ENCODE results near the gene TTYH2.
"Not testable (repeated sequence)": the region's sequence is repeated elsewhere in the genome, so short reads cannot be mapped to it uniquely, and the experiment has no call there.

TTYH2 gene

DNA sequence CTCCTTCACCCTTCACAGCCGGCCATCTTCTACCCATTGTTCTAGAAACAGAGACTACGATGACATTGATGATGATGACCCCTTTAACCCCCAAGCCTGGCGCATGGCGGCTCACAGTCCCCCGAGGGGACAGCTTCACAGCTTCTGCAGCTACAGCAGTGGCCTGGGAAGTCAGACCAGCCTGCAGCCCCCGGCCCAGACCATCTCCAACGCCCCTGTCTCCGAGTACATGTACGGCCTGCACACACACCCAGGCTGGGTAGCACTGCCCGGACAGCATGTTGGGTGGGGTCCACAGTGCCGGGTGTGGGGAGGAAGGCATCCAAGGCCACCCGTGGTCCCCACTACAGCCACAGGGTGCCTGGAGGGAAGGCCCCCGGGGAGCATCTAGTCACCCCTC lies 39.7 kb downstream of the TTYH2 start:
- DNase-seq (ENCODE audit: low spot score in 2 of 2): no peak
- Histone ChIP-seq H3K9me3 (no peaks in the 10 kb centered on the region), H3K4me3 (no peak overlapping the region), H3K4me1 (no peaks in the 10 kb centered on the region), H3K27me3 (ENCODE audit: low read depth) (no peaks in the 10 kb centered on the region), H3K36me3 (replicated peaks) (no peaks in the 10 kb centered on the region)
- in situ Hi-C loops (cut with MboI; ENCODE audit: low sequenced_read_pairs): no loop called here

DNA sequence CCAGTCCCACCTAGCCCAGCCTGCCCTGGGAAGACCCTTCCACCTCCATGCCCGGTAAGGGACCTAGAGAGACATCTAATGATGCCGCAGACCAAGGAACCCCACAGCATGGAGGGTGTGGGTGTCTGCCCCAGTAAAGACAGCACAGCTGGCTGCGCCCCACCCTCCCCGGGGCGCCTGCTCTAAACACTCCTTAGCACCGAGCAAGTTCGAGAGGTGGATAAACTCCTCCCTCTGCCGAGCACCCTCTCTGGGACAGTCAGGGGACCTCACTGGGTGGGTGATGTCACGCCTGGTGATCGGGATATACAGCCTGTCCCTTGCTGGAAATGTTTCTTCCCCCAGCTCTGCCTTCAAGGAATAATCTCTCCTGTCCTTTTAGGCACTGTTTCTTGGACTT lies 43.9 kb downstream of the TTYH2 start:
- in situ Hi-C loops (cut with MboI; ENCODE audit: low sequenced_read_pairs): no loop called here
- Histone ChIP-seq H3K4me3 (no peak overlapping the region), H3K36me3 (replicated peaks) (no peaks in the 10 kb centered on the region), H3K27me3 (ENCODE audit: low read depth) (no peaks in the 10 kb centered on the region), H3K9me3 (no peaks in the 10 kb centered on the region), H3K4me1 (no peaks in the 10 kb centered on the region)
- no peak for DNase-seq (ENCODE audit: low spot score in 2 of 2)

DNA sequence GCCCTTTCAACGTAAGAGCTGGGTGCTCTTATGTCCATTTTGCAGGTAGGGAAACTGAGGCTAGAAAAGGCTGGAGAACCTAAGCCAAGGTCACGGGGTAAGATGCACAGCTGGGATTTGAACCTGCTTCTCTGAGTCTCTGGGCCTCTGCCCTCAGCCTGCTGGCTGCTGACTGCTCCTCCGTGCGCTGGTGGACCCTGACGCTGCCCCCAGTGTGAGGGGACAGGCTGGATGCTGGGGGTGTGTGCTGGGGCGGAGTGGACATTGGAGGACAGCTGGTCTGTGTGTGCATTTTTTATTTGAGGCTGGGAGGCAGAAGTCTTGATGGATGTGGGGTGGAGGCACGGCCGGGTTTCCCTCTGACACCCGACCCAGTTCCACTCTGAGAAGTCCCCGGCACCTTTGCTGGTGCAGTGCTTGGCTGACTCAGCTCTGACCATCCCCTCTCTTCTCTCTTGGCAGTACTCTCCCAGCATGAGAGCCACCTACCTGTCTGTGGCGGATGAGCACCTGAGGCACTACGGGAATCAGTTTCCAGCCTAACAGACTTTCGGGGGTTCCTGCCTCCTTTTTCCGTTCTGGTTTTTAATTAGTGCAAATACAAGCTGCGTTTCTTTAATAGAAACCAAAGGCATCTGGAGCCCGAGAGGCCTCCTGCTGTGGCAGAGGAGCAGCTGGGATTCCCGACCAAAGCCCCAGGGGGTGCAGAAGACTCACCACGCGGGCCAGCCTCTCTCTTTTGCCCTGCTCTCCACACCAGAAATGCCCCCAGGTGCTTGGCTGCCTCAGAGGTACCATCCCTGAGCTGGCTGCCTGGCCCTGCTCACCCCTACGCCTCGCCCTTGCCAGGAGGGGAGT lies 46.5 kb downstream of the TTYH2 start:
- no peaks in the 10 kb centered on the region for H3K9me3 ChIP-seq
- DNase-seq (ENCODE audit: low spot score in 2 of 2): no peak
- no peaks in the 10 kb centered on the region for H3K4me1 ChIP-seq
- H3K4me3 ChIP-seq: no peak overlapping the region
- H3K36me3 ChIP-seq (replicated peaks): no peaks in the 10 kb centered on the region
- in situ Hi-C loops (cut with MboI; ENCODE audit: low sequenced_read_pairs): no loop called here
- H3K27me3 ChIP-seq (ENCODE audit: low read depth): no peaks in the 10 kb centered on the region

DNA sequence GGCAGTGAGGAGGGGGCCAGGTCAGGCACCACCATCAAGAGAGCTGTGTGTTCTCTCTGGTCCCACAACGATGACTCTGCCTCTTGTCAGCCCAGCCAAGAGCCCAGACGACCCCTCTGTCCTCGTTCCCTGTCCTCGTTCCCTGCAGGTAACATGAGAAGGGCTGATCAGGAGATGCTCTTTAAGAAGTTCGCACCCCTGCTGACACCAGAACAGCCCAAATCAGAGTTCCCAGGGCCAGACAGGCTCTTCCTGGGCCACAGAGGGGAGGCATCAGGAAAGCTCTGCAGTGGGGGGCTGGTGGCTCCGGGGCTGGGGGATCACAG lies 47.1 kb downstream of the TTYH2 start:
- Histone ChIP-seq H3K36me3 (replicated peaks) (no peaks in the 10 kb centered on the region), H3K4me1 (no peaks in the 10 kb centered on the region), H3K9me3 (no peaks in the 10 kb centered on the region), H3K27me3 (ENCODE audit: low read depth) (no peaks in the 10 kb centered on the region), H3K4me3 (no peak overlapping the region)
- no peak for DNase-seq (ENCODE audit: low spot score in 2 of 2)
- in situ Hi-C loops (cut with MboI; ENCODE audit: low sequenced_read_pairs): no loop called here

DNA sequence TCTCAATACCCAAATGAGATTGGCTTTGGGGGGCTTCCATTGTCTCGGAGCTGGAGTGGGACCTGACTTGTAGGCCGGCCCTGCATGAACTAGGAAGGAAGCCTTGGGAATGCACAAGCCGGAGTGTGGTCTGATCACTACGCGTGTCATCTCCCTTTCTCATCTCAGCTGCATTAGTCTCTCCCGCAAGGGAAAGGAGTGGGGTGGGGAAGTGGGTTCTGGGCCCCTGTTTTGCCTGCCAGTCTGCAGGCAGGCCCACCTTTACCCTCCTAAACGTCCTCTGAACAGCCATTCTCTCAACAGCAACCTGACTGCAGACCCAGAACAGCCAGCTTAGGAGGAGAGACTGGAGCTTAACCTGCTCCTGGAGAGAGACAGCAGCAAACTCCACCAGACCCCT lies 49.2 kb downstream of the TTYH2 start:
- no peak for DNase-seq (ENCODE audit: low spot score in 2 of 2)
- H3K4me1 ChIP-seq: no peaks in the 10 kb centered on the region
- H3K9me3 ChIP-seq: no peaks in the 10 kb centered on the region
- no peak overlapping the region for H3K4me3 ChIP-seq
- no peaks in the 10 kb centered on the region for H3K27me3 ChIP-seq (ENCODE audit: low read depth)
- in situ Hi-C loops (cut with MboI; ENCODE audit: low sequenced_read_pairs): no loop called here
- H3K36me3 ChIP-seq (replicated peaks): no peaks in the 10 kb centered on the region

DNA sequence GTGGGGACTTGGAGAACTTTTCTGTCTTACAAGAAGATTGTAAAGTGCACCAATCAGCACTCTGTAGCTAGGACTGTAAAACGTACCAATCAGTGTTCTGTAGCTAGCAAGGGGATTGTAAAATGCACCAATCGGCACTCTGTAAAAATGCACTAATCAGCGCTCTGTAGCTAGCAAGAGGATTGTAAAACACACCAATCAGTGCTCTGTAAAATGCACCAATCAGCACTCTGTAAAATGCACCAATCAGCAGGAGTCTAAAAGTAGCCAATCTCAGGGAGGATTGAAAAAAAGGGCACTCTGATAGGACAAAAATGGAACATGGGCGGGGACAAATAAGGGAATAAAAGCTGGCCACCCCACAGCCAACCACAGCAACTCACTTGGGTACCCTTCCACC lies 53.7 kb downstream of the TTYH2 start:
- H3K9me3 ChIP-seq; in situ Hi-C loops (cut with MboI; ENCODE audit: low sequenced_read_pairs); DNase-seq (ENCODE audit: low spot score in 2 of 2); H3K36me3 ChIP-seq (replicated peaks); H3K4me1 ChIP-seq; H3K27me3 ChIP-seq (ENCODE audit: low read depth); H3K4me3 ChIP-seq: not testable (repeated sequence)

DNA sequence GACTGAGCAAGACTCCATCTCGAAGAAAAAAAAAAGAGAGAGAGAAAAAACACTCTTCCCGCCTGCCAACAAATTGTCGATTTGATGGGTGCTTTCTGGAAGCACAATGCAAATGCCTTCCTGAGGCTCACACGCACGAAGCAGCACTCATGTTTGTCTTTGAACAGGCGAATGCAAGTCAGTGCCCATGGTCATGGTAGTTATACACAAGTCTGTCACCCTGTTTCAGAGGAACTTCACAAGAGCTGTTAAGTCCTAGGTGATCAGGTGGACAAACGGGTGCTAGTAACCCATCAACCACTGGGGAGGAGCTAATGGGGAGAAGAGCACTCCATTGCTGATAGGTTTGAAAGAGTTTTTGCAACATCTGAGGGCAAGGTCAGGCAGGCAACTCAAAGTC lies 54.2 kb downstream of the TTYH2 start:
- Histone ChIP-seq H3K9me3 (no peaks in the 10 kb centered on the region), H3K4me1 (no peaks in the 10 kb centered on the region), H3K27me3 (ENCODE audit: low read depth) (no peaks in the 10 kb centered on the region), H3K4me3 (no peak overlapping the region), H3K36me3 (replicated peaks) (no peaks in the 10 kb centered on the region)
- no peak for DNase-seq (ENCODE audit: low spot score in 2 of 2)
- in situ Hi-C loops (cut with MboI; ENCODE audit: low sequenced_read_pairs): no loop called here

DNA sequence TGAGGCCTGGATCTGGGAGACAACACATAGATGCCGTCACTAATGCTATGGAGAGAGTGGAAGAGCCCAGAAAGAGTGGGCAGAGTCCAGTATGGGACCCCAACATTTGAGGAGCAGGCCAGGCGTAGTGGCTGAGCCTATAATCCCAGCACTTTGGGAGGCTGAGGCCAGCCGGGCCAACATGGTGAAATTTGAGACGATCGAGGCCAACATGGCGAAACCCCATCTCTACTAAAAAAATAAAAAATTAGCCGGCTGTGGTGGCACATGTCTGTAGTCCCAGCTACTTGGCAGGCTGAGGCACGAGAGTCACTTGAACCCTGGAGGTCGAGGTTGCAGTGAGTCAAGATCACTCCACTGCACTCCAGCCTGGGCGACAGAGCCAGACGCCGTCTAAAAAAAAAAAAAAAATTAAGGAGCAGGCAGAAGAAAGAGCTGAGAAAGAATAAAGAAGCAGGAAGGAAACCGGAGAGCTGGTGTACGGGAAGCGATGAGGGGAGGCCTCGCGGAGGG lies 54.7 kb downstream of the TTYH2 start:
- in situ Hi-C loops (cut with MboI; ENCODE audit: low sequenced_read_pairs): no loop called here
- Histone ChIP-seq H3K36me3 (replicated peaks) (no peaks in the 10 kb centered on the region), H3K4me3 (no peak overlapping the region), H3K9me3 (no peaks in the 10 kb centered on the region), H3K4me1 (no peaks in the 10 kb centered on the region), H3K27me3 (ENCODE audit: low read depth) (no peaks in the 10 kb centered on the region)
- DNase-seq (ENCODE audit: low spot score in 2 of 2): no peak

DNA sequence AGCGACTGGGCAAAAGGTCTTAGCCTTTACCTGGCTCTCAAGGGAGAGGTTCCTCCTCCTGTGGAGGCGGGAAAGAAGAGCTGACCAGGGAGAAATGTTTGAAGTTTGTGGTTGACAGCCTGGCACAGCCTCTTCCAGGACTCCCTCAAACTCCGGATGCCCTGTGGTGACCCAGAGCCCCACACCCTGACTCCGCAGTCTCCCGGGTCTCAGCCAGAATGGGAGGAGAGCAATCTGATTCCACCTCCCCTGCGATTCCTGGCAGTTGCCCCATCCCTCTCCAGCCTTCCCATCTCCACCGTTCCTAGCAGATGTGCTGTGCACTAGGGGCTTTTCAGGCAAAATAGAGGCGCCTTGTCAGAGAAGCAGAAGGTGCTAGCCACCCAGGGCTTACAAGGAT lies 55.2 kb downstream of the TTYH2 start:
- Histone ChIP-seq H3K4me1 (no peaks in the 10 kb centered on the region), H3K36me3 (replicated peaks) (no peaks in the 10 kb centered on the region), H3K9me3 (no peaks in the 10 kb centered on the region), H3K27me3 (ENCODE audit: low read depth) (no peaks in the 10 kb centered on the region), H3K4me3 (no peak overlapping the region)
- no peak for DNase-seq (ENCODE audit: low spot score in 2 of 2)
- in situ Hi-C loops (cut with MboI; ENCODE audit: low sequenced_read_pairs): no loop called here

DNA sequence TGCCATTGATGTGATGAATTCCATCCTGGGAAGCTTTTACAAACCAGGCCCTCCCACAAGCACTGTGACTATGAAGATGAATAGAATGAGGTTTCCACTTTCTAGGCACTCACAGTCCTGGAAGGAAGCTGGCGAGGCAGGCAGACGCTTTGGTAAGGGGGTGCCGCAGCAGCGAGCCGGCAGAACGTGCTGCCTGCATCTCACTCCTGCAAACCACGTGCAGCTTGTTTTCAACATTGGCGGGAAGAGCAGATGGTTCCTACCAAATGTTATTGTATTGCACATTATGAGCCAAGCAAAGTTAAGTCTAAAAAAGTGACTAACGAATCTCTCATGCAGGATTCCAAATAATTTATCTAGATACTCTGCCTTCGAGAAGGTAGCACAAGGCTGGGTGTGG lies 57.0 kb downstream of the TTYH2 start:
- peaks cover 6% of the 10 kb centered on the region; the same call in 1 of the 2 replicates for H3K27me3 ChIP-seq (ENCODE audit: low read depth)
- DNase-seq (ENCODE audit: low spot score in 2 of 2): no peak
- no peaks in the 10 kb centered on the region for H3K9me3 ChIP-seq
- no peaks in the 10 kb centered on the region for H3K36me3 ChIP-seq (replicated peaks)
- H3K4me1 ChIP-seq: no peaks in the 10 kb centered on the region
- no peak overlapping the region for H3K4me3 ChIP-seq
- in situ Hi-C loops (cut with MboI; ENCODE audit: low sequenced_read_pairs): no loop called here

DNA sequence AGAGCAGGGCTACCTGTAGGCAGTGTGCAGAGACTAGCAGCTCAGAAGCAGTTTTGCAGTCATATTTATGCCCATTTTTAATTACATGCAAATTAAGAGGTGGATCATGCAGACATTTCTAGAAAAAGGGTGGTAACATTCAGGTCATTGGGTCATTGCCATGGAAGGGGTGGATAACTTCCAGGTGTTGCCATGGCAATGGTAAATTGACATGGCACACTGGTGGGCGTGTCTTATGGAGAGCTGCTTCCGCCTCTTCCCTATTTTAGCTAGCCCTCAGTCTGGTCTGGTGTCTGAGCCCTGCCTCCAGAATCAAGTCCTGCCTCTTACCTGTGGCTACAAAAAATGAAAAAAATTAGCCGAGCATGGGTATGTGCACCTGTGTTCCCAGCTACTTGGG lies 57.9 kb downstream of the TTYH2 start:
- DNase-seq (ENCODE audit: low spot score in 2 of 2): no peak
- in situ Hi-C loops (cut with MboI; ENCODE audit: low sequenced_read_pairs): no loop called here
- peaks cover 6% of the 10 kb centered on the region; the same call in 1 of the 2 replicates for H3K27me3 ChIP-seq (ENCODE audit: low read depth)

DNA sequence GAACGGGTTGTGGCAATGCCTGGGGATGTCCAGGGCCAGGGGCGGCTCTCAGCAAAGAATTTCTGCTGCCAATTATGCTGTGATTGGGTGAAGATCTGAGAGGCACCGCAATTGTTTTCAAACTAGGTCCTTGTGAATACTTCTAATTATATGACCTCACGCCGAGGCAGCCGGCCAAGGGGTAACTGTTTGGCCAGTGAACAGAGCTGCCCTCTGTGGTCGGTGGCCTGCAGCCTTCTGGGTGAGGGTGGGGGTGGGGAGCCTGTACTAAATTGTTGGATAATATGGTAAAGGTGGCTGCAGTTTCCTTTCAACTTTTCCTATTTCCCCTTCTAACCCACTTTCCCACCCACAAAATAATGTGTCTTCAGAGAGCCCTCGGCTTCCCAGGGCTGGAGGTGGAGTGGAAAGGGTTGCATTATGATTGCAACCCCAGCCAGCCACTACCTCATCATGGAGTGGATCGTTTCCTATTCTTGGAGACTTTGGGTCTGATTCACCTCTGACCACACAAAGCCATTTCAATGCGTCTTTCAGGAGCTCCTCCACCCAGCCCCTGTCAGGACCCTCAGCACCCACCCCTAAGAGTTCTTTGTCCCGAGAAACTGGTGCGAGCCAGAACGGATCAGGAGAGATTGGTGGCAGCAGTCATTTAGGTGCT lies 58.7 kb downstream of the TTYH2 start:
- in situ Hi-C loops (cut with MboI; ENCODE audit: low sequenced_read_pairs): no loop called here
- H3K36me3 ChIP-seq (replicated peaks): no peaks in the 10 kb centered on the region

More for the DNA sequence above, 57.9 kb downstream of the TTYH2 start:
- Histone ChIP-seq H3K4me1 (no peaks in the 10 kb centered on the region), H3K9me3 (no peaks in the 10 kb centered on the region), H3K36me3 (replicated peaks) (no peaks in the 10 kb centered on the region), H3K4me3 (no peak overlapping the region)

DNA sequence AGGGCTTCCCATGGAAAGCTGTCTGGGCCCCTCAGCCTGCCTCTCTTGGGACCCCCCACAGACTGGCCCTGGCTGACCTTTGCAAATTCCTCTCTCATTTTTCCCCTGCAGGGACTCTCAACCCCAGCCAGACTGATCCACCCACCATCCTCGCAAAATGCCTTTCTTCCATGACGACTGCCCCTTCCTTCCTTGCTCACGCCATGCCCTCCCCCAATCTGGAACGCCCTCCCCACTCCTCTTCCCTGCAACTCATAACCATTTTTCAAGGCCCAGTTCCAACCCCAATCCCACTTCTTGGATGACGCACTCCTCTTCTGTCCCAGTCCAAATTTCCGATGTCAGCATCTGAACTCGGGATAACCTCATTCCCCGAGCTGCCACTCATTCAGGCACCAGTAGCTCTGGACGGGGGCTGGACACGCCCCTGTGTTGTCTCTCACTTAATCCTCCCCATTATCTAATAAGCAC lies 59.4 kb downstream of the TTYH2 start:
- DNase-seq (ENCODE audit: low spot score in 2 of 2): peak in 1 of 2 experiments; percentile 24
- Histone ChIP-seq H3K4me1 (no peaks in the 10 kb centered on the region), H3K27me3 (ENCODE audit: low read depth) (peaks cover 6% of the 10 kb centered on the region; the same call in 1 of the 2 replicates), H3K9me3 (no peaks in the 10 kb centered on the region), H3K4me3 (no peak overlapping the region), H3K36me3 (replicated peaks) (no peaks in the 10 kb centered on the region)
- in situ Hi-C loops (cut with MboI; ENCODE audit: low sequenced_read_pairs): no loop called here

More for the DNA sequence above, 58.7 kb downstream of the TTYH2 start:
- DNase-seq (ENCODE audit: low spot score in 2 of 2): no peak
- no peaks in the 10 kb centered on the region for H3K4me1 ChIP-seq
- H3K4me3 ChIP-seq: no peak overlapping the region
- no peaks in the 10 kb centered on the region for H3K9me3 ChIP-seq
- H3K27me3 ChIP-seq (ENCODE audit: low read depth): peaks cover 6% of the 10 kb centered on the region; the same call in 1 of the 2 replicates

DNA sequence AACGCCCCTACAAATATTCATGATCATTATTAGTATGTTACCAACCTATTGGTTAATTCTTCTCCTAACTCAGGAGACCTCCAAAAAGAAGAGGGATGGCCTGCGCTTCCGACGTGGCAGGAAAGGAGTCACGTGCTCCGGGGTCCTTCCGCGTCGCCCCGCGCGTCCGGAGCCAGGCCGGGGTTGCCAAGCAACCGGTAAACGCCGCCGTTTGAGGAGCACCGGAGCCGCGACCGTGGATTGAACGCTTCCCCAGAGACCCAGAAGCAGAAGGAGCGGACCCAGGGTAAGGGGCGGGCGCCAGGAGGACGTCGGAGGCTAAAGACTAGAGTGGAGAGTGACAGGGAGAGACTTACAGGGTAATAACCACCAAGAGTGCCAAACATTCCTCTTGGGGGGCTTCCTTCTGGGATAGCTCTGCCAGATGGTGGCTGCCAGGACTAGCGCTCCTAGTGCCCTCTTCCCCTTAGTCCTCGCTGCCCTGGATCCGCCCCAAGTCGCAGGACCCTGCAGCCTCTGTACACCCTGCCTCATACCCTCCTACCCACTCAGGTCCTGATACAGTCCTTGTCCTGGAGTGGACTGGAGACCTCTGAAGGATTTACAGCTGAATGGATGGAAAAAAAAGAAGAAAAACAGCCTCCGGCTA lies 60.8 kb downstream of the TTYH2 start, which contains the start of gene DNAI2:
TSS of gene DNAI2 (plus strand) at position 175 of the 649 bp plus-strand sequence. CDS start 7,584 bp downstream, outside the sequence.
- in situ Hi-C loops (cut with MboI; ENCODE audit: low sequenced_read_pairs): no loop called here
- H3K27me3 ChIP-seq (ENCODE audit: low read depth): peaks cover 6% of the 10 kb centered on the region; the same call in 1 of the 2 replicates
- no peaks in the 10 kb centered on the region for H3K4me1 ChIP-seq
- no peaks in the 10 kb centered on the region for H3K36me3 ChIP-seq (replicated peaks)
- DNase-seq (ENCODE audit: low spot score in 2 of 2): peak in 1 of 2 experiments; percentile 33
- no peaks in the 10 kb centered on the region for H3K9me3 ChIP-seq
- no peak within 1 kb of the TSS for H3K4me3 ChIP-seq
